Measurements from ENCODE around the gene UBFD1.

GRCh38 chr16:23573817-23574216, 16.3 kb downstream of the UBFD1 start:
- no peak for TF ChIP-seq REST (IDR thresholded peaks at IDR 0.05; ENCODE audit: low read depth)
- TF ChIP-seq EP300 (IDR thresholded peaks at IDR 0.05; ENCODE audit: borderline replicate concordance), result no peak
- no peak for TF ChIP-seq FOXM1 (IDR thresholded peaks at IDR 0.05; ENCODE audit: borderline replicate concordance, low read depth)
- TF ChIP-seq YY1 (IDR thresholded peaks at IDR 0.05; ENCODE audit: low read depth), result no peak

Data from Ishikawa (cell line).